Measurements from ENCODE around the gene CHST5. TPM values are rescaled to one million over a fixed set of nuclear protein-coding genes. Genes with fewer than 3 reads are reported as not detected.
"Not testable (repeated sequence)": the region's sequence is repeated elsewhere in the genome, so short reads cannot be mapped to it uniquely, and the experiment has no call there.

CHST5 gene
- total RNA-seq, 1 donor from 2014 or later: 0.49 TPM

DNA sequence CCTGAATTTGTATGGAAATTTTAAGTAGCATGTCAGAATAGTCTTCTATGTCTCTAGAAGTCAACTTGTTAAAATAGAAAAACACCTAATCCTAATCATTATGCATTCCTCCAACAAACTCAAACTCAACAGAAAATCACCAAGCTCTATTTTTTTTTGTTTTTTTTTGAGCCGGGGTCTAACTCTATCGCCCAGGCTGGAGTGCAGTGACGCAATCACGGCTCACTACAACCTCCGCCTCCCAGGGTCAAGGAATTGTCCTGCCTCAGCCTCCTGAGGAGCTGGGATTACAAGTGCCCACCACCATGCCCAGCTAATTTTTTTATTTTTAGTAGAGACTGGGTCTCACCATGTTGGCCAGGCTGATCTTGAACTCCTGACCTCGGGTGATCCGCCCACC lies 10.4 kb upstream of the CHST5 start:
- Mint-ChIP-seq H3K27ac (no peak overlapping the region), H3K4me3 (no peak overlapping the region), H3K9me3 (no peaks in the 10 kb centered on the region), H3K27me3 (ENCODE audit: low read depth) (no peaks in the 10 kb centered on the region), H3K4me1 (no peaks in the 10 kb centered on the region), H3K36me3 (no peaks in the 10 kb centered on the region)
- DNase-seq (ENCODE audit: low spot score in 2 of 2, unreplicated experiment in 2 of 2): no peak
- TF ChIP-seq CTCF (IDR thresholded peaks at IDR 0.05; ENCODE audit: unreplicated experiment): no peak

- not testable (repeated sequence) for H3K4me1 Mint-ChIP-seq, H3K9me3 Mint-ChIP-seq, H3K27ac Mint-ChIP-seq
These were observed 10.0 kb upstream of the CHST5 start for GRCh38 chr16:75545879-75546278.

GRCh38 chr16:75542462-75542861 lies 6.6 kb upstream of the CHST5 start:
- not testable (repeated sequence) for H3K27me3 Mint-ChIP-seq (ENCODE audit: low read depth); H3K36me3 Mint-ChIP-seq; H3K27ac Mint-ChIP-seq; H3K4me1 Mint-ChIP-seq; H3K9me3 Mint-ChIP-seq; H3K4me3 Mint-ChIP-seq; DNase-seq (ENCODE audit: low spot score in 2 of 2, unreplicated experiment in 2 of 2)

More at GRCh38 chr16:75545879-75546278, 10.0 kb upstream of the CHST5 start:
- DNase-seq (ENCODE audit: low spot score in 2 of 2, unreplicated experiment in 2 of 2); H3K27me3 Mint-ChIP-seq (ENCODE audit: low read depth); H3K4me3 Mint-ChIP-seq; H3K36me3 Mint-ChIP-seq: not testable (repeated sequence)

- H3K27ac Mint-ChIP-seq: no peak overlapping the region
- no peak for DNase-seq (ENCODE audit: low spot score in 2 of 2, unreplicated experiment in 2 of 2)
These were observed 5.3 kb upstream of the CHST5 start for GRCh38 chr16:75541236-75541635.

GRCh38 chr16:75538882-75539565 lies 3.1 kb upstream of the CHST5 start:
- not testable (repeated sequence) for H3K36me3 Mint-ChIP-seq; H3K27ac Mint-ChIP-seq; H3K4me1 Mint-ChIP-seq; H3K27me3 Mint-ChIP-seq (ENCODE audit: low read depth); H3K4me3 Mint-ChIP-seq; H3K9me3 Mint-ChIP-seq; DNase-seq (ENCODE audit: low spot score in 2 of 2, unreplicated experiment in 2 of 2)

More at GRCh38 chr16:75541236-75541635, 5.3 kb upstream of the CHST5 start:
- H3K36me3 Mint-ChIP-seq: no peaks in the 10 kb centered on the region
- H3K9me3 Mint-ChIP-seq: no peaks in the 10 kb centered on the region
- no peaks in the 10 kb centered on the region for H3K27me3 Mint-ChIP-seq (ENCODE audit: low read depth)
- no peak for TF ChIP-seq CTCF (IDR thresholded peaks at IDR 0.05; ENCODE audit: unreplicated experiment)
- no peak overlapping the region for H3K4me3 Mint-ChIP-seq
- no peaks in the 10 kb centered on the region for H3K4me1 Mint-ChIP-seq

- Mint-ChIP-seq H3K4me1 (no peaks in the 10 kb centered on the region), H3K27ac (no peak overlapping the region), H3K9me3 (no peaks in the 10 kb centered on the region), H3K27me3 (ENCODE audit: low read depth) (no peaks in the 10 kb centered on the region), H3K4me3 (no peak overlapping the region), H3K36me3 (no peaks in the 10 kb centered on the region)
- no peak for TF ChIP-seq CTCF (IDR thresholded peaks at IDR 0.05; ENCODE audit: unreplicated experiment)
- DNase-seq (ENCODE audit: low spot score in 2 of 2, unreplicated experiment in 2 of 2): no peak
These were observed 1.9 kb upstream of the CHST5 start for GRCh38 chr16:75537776-75538175.

GRCh38 chr16:75535211-75535843 lies 581 bp downstream of the CHST5 start:
- H3K4me3 Mint-ChIP-seq: no peak overlapping the region
- no peak for DNase-seq (ENCODE audit: low spot score in 2 of 2, unreplicated experiment in 2 of 2)
- H3K27ac Mint-ChIP-seq: no peak overlapping the region
- H3K4me1 Mint-ChIP-seq: no peaks in the 10 kb centered on the region
- no peaks in the 10 kb centered on the region for H3K9me3 Mint-ChIP-seq
- TF ChIP-seq CTCF (IDR thresholded peaks at IDR 0.05; ENCODE audit: unreplicated experiment): no peak
- H3K27me3 Mint-ChIP-seq (ENCODE audit: low read depth): no peaks in the 10 kb centered on the region
- H3K36me3 Mint-ChIP-seq: no peaks in the 10 kb centered on the region
